AG09319 (cell line): Measurements from ENCODE around the gene MYH15.

Experiments
- DNase-seq: peaks from one replicate; pipeline ENCODE4 v3.0.0-alpha.2; 2010; ENCODE audit warnings: low read depth; ENCODE audit errors: extremely low read depth
- TF ChIP-seq, protein P1 (sequence below): IDR thresholded peaks from 2 replicates; pipeline ENCODE4 v1.5.1; 2011; ENCODE audit warnings: low read depth, mild to moderate bottlenecking, inconsistent platforms, low read length, moderate library complexity

Gene MYH15

DNA sequence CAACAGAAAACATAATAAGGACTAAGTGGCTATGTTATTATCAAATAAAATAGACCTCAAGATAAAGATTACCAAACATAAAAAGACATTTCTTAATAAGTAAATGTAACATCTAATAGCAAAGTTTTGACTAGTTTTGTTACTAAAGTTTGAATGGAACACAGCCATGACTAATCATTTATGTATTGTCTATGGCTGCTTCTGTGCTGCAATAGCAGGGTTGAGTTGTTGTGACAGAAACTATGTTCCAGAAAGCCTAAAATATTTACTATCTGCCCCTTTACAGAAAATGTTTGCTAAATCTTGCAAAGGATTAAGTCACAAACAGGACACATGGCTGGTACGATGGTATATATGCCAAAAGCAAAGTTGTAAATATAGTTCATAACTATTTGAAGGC is 37.9 kb upstream of the MYH15 start:
- no peak for DNase-seq
- TF ChIP-seq, protein P1, sequence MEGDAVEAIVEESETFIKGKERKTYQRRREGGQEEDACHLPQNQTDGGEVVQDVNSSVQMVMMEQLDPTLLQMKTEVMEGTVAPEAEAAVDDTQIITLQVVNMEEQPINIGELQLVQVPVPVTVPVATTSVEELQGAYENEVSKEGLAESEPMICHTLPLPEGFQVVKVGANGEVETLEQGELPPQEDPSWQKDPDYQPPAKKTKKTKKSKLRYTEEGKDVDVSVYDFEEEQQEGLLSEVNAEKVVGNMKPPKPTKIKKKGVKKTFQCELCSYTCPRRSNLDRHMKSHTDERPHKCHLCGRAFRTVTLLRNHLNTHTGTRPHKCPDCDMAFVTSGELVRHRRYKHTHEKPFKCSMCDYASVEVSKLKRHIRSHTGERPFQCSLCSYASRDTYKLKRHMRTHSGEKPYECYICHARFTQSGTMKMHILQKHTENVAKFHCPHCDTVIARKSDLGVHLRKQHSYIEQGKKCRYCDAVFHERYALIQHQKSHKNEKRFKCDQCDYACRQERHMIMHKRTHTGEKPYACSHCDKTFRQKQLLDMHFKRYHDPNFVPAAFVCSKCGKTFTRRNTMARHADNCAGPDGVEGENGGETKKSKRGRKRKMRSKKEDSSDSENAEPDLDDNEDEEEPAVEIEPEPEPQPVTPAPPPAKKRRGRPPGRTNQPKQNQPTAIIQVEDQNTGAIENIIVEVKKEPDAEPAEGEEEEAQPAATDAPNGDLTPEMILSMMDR = no peak

DNA sequence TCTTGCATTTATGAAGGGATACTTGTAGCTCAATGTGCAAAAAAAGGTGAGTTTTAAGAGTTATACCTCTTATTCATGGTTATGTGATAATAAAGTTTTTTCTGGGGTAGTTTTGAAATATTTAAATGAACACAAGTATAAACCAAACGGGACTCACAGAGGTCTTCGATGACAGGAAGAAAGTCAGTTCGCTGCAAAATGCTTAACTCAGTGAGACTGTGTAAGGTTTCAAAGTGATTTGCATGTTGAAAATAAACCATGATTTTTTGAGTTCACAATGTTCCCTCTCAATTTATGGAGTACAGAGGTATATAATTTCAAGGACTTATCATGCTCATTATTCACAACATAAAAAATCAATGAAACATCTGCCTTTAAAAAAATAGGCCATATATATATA is 36.3 kb upstream of the MYH15 start:
- DNase-seq = no peak
- TF ChIP-seq, protein P1 = no peak

DNA sequence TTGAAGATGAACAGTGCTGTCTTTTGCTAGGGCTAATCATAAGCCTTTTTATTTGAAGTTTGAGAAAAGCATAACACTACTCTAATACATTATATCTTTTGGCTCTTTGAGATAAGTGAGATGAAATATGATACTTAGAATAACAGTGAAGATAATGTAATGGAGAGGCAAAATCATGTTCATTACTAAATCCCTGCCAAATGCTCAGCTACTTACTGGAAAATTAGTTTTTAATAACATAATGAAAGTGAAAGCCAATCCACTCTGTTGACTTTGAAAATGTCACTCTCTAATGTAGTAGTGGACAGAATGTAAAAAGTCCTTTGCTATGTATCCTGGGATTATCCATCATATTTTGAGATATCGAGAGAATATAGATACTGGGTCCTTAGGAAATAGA is 35.9 kb upstream of the MYH15 start:
- TF ChIP-seq, protein P1 = no peak
- no peak for DNase-seq

DNA sequence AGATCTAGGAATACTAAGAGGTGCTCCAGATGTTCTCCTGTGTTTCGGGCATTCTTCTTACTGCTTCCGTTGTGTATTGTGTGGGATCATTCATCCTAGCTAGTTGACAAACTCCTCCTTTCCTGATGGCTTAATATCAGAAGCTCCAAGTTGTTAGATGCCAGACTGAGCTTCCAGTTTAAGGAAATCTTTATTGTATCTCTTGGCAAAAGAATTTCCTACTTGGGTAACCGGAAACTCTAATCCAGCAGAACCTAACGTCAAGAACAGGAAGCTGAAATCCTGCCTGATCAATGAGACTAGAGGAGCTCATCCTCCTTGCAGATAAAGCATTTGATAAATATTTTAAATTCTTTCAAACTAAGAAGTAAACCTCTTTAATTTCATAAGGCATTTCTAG is 27.7 kb upstream of the MYH15 start:
- TF ChIP-seq, protein P1 = no peak
- DNase-seq = no peak

DNA sequence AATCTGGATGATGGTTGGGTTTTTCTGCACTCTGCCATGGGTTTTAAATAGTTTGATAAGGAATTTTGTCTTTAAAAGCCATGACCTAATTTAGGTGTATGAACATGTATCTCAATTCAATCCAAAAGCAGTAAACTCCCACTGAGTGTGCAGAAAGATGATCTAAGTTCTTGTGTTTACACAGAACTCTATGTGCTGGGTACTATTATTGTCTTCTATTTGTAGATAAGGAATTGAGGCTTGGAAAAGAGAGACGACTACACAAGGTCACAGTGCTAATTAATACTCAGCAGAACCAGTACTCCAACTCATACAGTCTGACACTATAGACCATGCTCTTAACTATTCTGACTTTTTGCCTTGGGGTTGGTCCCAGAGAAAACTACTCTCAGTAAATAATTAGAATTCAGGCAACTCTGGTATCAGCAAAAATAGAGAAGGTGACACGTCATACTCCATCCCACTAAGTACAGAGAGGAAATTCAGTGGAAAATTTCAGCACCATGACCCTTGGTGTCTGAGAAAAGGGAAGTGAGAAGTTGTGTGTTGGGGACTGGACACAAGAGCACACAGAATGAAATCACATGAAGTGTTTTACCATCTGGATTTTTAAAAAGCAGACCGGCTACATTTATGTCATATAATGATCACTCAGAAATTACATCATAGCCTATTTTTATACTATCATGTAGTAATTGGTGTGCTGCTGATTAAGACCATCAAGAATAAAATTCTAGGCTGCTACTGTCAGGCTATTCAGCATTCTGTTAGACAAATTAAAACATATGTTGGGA is 18.3 kb upstream of the MYH15 start:
- TF ChIP-seq, protein P1 = no peak
- no peak for DNase-seq

DNA sequence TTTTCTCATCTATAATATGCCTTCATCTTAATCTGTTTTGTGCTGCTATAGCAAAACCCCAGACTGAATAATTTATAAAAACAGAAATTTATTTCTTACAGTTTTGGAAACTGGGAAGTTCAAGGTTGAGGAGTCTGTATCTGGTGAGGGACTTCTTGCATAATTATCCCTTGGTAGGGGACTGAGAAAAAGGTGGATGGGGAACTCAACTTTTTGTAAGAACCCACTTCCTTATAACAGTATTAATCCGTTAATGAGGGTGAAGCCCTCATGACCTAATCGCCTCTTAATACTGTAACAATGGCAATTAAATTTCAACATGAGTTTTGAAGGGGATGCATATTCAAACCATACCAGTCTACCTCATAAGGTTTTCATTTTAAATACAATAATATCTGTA is 17.4 kb upstream of the MYH15 start:
- TF ChIP-seq, protein P1 = no peak
- DNase-seq = no peak

DNA sequence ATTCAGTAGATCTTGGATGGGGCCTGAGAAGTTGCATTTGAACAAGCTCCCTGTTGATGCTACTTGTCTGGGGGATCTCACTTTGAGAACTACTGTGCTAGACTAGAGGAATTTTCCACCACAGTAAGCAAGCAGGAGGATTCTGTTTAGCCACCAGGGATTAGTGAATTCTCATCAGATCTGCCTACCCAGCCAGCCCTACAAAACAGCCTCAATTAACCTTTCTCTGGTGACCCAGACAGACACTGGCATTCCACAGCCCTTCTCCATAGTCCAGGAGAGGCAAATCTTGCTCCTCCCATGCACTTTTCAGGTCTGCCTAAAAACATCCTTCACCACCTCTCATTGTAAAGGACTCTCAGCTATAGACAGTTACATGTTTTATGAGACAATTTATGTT is 16.7 kb upstream of the MYH15 start:
- DNase-seq = no peak
- TF ChIP-seq, protein P1 = no peak
